Gastroesophageal sphincter (tissue), 4 donors: ENCODE data around the gene DARS2. TPM values are rescaled to one million over a fixed set of nuclear protein-coding genes. Genes with fewer than 3 reads are reported as not detected.

Experiments
- ATAC-seq: fragments of 150-250 bp; one replicate; pipeline ENCODE4 v1.9.1; 2016; ENCODE audit warnings: mild to moderate bottlenecking, moderate library complexity
- H3K27ac ChIP-seq, 4 donors: fragments of 200-600 bp; sonication (generic) in 3 of 4; 1 replicate in 3 of 4; 2 replicates in 1 of 4; pipeline ENCODE4 v1.5.1; 2016 to 2019
- H3K27me3 ChIP-seq: fragments of 200-600 bp; sonication (generic); one replicate; pipeline ENCODE4 v1.5.1; 2019
- H3K36me3 ChIP-seq, 2 donors: fragments of 200-600 bp; sonication (generic); one replicate each; pipeline ENCODE4 v1.5.1; 2019; ENCODE audit warnings: control low read depth in 1 of 2
- H3K4me1 ChIP-seq, 3 donors: fragments of 200-600 bp; sonication (generic); 1 replicate in 2 of 3; 2 replicates in 1 of 3; pipeline ENCODE4 v1.5.1; 2016 to 2019; ENCODE audit warnings: control low read depth in 2 of 3
- H3K4me3 ChIP-seq, 2 donors: fragments of 200-600 bp; sonication (generic); one replicate each; pipeline ENCODE4 v1.5.1; 2019; ENCODE audit warnings: mild to moderate bottlenecking in 1 of 2, moderate library complexity in 1 of 2
- H3K9me3 ChIP-seq, 3 donors: fragments of 200-600 bp; sonication (generic); one replicate each; pipeline ENCODE4 v1.5.1; 2017 to 2019; ENCODE audit warnings: control low read depth in 2 of 3
- EP300 ChIP-seq: sonication (generic); formaldehyde crosslinking; IDR thresholded peaks from one replicate; pipeline ENCODE4 v1.6.1; 2017; ENCODE audit warnings: antibody characterized with exemption, mild to moderate bottlenecking
- POLR2A ChIP-seq, 2 donors: fragments of 450-650 bp; IDR thresholded peaks; one replicate each; pipeline ENCODE4 v1.6.1; 2017; ENCODE audit warnings: antibody characterized with exemption in 2 of 2, mild to moderate bottlenecking in 2 of 2, moderate library complexity in 1 of 2
- POLR2AphosphoS5 ChIP-seq: sonication (generic); formaldehyde crosslinking; IDR thresholded peaks from one replicate; pipeline ENCODE4 v1.6.1; 2017; ENCODE audit warnings: antibody characterized with exemption
- WGBS, 2 donors: methylation state at CpG; one replicate each; pipeline ENCODE4 v1.1.5; 2018; ENCODE audit warnings: low coverage in 1 of 2; 5-methylcytosine and 5-hydroxymethylcytosine counted together
- total RNA-seq, 4 donors: library from RNA; depleted of rRNA; stranded (reverse); fragments of >200 nt; gene quantifications; one replicate each; pipeline ENCODE4 v1.1.0, GENCODE V29; 2016
- TF ChIP-seq, protein P1 (sequence below), 4 experiments: fragments of 200-600 bp in 2 of 4; fragments of 450-650 bp in 2 of 4; sonication (generic) in 1 of 4; IDR thresholded peaks; one replicate each; pipeline ENCODE4 v1.5.1; 2017 to 2019; ENCODE audit warnings: antibody characterized with exemption in 4 of 4, mild to moderate bottlenecking in 2 of 4, moderate library complexity in 2 of 4

DARS2 gene
- total RNA-seq, 4 donors from 2014 or later: 6.4 to 8.7 (median 7.1) TPM

- 29 to 32% methylated on average over 4 of the region's 4 CpGs for WGBS, 2 donors
- H3K27ac ChIP-seq: peak overlapping the region in 3 of 4 donors; percentile 12 to 97 (median 93)
- H3K4me1 ChIP-seq: peaks cover 0 to 47% (median 7%) of the 10 kb centered on the region in 3 donors
- peaks cover 0 to 61% of the 10 kb centered on the region in 2 donors for H3K36me3 ChIP-seq
- H3K4me3 ChIP-seq: peak overlapping the region in 1 of 2 donors; percentile 74
- ATAC-seq: no peak
- TF ChIP-seq POLR2A (IDR thresholded peaks at IDR 0.05) (no peak), POLR2AphosphoS5 (no peak), EP300 (no peak)
- TF ChIP-seq, protein P1, sequence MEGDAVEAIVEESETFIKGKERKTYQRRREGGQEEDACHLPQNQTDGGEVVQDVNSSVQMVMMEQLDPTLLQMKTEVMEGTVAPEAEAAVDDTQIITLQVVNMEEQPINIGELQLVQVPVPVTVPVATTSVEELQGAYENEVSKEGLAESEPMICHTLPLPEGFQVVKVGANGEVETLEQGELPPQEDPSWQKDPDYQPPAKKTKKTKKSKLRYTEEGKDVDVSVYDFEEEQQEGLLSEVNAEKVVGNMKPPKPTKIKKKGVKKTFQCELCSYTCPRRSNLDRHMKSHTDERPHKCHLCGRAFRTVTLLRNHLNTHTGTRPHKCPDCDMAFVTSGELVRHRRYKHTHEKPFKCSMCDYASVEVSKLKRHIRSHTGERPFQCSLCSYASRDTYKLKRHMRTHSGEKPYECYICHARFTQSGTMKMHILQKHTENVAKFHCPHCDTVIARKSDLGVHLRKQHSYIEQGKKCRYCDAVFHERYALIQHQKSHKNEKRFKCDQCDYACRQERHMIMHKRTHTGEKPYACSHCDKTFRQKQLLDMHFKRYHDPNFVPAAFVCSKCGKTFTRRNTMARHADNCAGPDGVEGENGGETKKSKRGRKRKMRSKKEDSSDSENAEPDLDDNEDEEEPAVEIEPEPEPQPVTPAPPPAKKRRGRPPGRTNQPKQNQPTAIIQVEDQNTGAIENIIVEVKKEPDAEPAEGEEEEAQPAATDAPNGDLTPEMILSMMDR (IDR thresholded peaks at IDR 0.05): no peak
- no peaks in the 10 kb centered on the region for H3K9me3 ChIP-seq
- no peaks in the 10 kb centered on the region for H3K27me3 ChIP-seq
Observed at GRCh38 chr1:173865468-173866164, 41.1 kb downstream of the DARS2 start.

GRCh38 chr1:173866413-173867115 is 42.1 kb downstream of the DARS2 start:
- H3K27ac ChIP-seq: peak overlapping the region; percentile 71 to 97 (median 92)
- no peaks in the 10 kb centered on the region for H3K27me3 ChIP-seq
- peak overlapping the region; percentile 74 to 89 for H3K4me3 ChIP-seq
- no peaks in the 10 kb centered on the region for H3K9me3 ChIP-seq
- no peak for ATAC-seq
- 18% methylated on average over 2 of the region's 2 CpGs for WGBS, 2 donors
- TF ChIP-seq POLR2A (IDR thresholded peaks at IDR 0.05) (no peak), EP300 (no peak), POLR2AphosphoS5 (no peak)
- TF ChIP-seq, protein P1 (IDR thresholded peaks at IDR 0.05): no peak
- peaks cover 0 to 56% (median 7%) of the 10 kb centered on the region in 3 donors for H3K4me1 ChIP-seq
- H3K36me3 ChIP-seq: peaks cover 0 to 60% of the 10 kb centered on the region in 2 donors

DNA sequence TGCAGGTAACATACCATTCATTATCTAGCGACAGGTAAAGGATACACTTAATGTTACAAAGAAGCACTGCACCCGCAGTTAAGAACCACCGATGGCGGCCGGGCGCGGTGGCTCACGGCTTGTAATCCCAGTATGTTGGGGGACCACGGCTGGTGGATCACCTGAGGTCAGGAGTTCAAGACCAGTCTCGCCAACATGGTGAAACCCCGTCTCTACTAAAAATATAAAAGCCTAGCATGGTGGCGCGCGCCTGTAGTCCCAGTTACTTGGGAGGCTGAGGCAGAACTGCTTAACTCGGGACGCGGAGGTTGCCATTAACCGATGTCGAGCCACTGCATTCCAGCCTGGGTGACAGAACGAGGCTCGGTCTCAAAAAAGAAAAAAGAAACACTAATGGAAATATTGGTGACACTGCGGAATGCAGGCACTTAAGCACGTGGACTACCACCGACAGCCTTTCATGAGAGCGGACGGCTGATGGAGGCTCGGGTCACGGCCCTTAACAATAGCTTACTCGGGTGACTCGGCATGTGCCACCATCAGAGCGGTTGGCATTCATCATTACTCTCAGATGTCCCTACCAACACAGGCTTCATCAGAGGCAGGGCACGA is 42.8 kb downstream of the DARS2 start:
- 0 to 3% methylated on average over 1 to 18 of the region's 32 CpGs for WGBS, 2 donors
- no peaks in the 10 kb centered on the region for H3K27me3 ChIP-seq
- H3K4me1 ChIP-seq: peaks cover 0 to 60% (median 7%) of the 10 kb centered on the region in 3 donors
- peak; percentile 4 for ATAC-seq
- H3K36me3 ChIP-seq: peaks cover 0 to 59% of the 10 kb centered on the region in 2 donors
- peak overlapping the region; percentile 71 to 97 (median 92) for H3K27ac ChIP-seq
- TF ChIP-seq POLR2AphosphoS5: no peak
- TF ChIP-seq, protein P1 (IDR thresholded peaks at IDR 0.05): no peak
- TF ChIP-seq EP300: no peak
- no peak for TF ChIP-seq POLR2A (IDR thresholded peaks at IDR 0.05)
- H3K9me3 ChIP-seq: no peaks in the 10 kb centered on the region
- H3K4me3 ChIP-seq: peak overlapping the region; percentile 74 to 89

DNA sequence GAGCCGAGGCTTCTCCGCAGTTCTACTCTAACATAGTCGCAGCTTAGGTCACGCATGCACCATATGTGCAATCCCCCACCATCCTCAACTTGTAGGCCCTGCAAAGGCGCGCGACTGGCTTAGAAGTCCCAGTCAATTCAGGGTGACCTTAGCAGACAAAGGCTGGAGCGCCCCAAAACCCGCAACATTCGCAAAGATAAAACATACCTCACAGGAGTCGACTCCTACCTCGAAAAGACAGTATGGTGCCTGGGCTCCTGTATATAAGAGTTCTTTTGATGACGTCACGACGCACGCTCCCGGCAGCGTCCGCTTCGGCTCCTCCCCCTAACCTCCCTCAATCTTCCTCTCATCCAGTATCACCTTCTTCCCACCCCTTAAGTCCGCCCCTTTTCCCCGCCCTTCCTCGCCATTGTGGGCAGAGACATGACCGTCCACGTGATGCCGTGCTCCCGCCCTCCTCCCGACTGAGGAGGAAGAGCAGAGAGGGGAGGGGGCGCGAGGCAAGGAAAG is 43.3 kb downstream of the DARS2 start, which contains the start of gene GAS5:
Gene GAS5 (minus strand): TSS at position 237 of the 513 bp plus-strand sequence.
- peaks cover 0 to 56% of the 10 kb centered on the region in 2 donors for H3K36me3 ChIP-seq
- peaks cover 0 to 60% (median 7%) of the 10 kb centered on the region in 3 donors for H3K4me1 ChIP-seq
- H3K27ac ChIP-seq: peak within 1 kb of the TSS; percentile 71 to 97 (median 92)
- peak within 1 kb of the TSS; percentile 74 to 89 for H3K4me3 ChIP-seq
- 0 to 2% methylated on average over 9 to 20 of the region's 30 CpGs for WGBS, 2 donors
- ATAC-seq: peak; percentile 96
- no peaks in the 10 kb centered on the region for H3K27me3 ChIP-seq
- H3K9me3 ChIP-seq: no peaks in the 10 kb centered on the region
- TF ChIP-seq EP300 (no peak), POLR2A (IDR thresholded peaks at IDR 0.05) (peak; percentile 91 to 92), POLR2AphosphoS5 (peak; percentile 97)
- TF ChIP-seq, protein P1 (IDR thresholded peaks at IDR 0.05): no peak
